HG02840 (cell line): ENCODE results near the gene ZNF860.
A peak's percentile ranks its signal among the peaks of the same experiment; 100 is the strongest.

Source experiments
- ATAC-seq: cut with Tn5 transposase; IDR thresholded peaks from one replicate; pipeline ENCODE4 v1.9.1; 2021; ENCODE audit warnings: mild to moderate bottlenecking, moderate library complexity, moderate number of reproducible peaks; ENCODE audit not compliant: unreplicated experiment, low FRiP score

Gene ZNF860

DNA sequence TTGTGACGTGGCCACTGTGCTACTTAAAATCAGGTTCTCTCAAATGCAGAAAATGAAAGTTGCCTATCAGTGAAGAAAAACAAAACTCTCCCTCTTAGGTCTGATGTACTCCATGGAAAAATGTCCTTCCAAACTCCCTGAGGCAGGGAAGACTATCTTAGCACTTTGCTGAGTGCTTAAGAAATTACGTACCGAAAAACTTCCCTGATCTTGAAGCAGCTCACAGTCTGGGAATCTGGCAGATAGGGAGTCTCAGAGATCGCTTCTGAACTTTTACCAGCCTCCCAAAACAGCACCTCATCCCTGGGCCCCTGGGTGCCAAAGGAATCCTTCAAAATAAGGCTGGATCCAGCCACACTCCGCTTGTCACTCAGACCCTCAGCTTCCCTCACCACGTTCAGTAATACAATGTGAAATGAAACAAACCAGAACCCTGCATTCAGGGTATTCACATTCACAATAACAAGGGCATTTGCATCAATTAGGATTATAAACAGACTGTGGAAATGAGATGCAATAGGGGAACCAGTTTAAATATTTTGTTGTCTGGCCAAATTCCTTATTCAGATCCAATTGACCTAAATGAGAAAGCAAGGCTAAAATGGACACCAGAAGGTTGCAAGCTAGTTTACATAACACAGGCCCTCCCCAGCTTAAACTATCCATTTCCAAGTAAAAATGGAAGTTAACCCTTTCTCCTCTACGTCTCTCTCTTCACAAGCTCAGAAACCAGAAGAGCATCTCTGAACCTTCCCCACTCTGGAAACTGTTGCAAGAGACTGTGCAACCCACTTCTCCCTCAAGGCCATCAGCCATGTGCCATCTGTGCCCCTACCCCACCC, 21.4 kb upstream of the ZNF860 start:
- ATAC-seq: no peak

- ATAC-seq: no peak
Measured at GRCh38 chr3:31960793-31961431, 20.6 kb upstream of the ZNF860 start.

- ATAC-seq: no peak
Measured at GRCh38 chr3:31962801-31963205, 18.7 kb upstream of the ZNF860 start.

- ATAC-seq: no peak
Measured at GRCh38 chr3:31966978-31967591, 14.5 kb upstream of the ZNF860 start.

GRCh38 chr3:31967592-31967991, 14.0 kb upstream of the ZNF860 start:
- ATAC-seq: no peak

DNA sequence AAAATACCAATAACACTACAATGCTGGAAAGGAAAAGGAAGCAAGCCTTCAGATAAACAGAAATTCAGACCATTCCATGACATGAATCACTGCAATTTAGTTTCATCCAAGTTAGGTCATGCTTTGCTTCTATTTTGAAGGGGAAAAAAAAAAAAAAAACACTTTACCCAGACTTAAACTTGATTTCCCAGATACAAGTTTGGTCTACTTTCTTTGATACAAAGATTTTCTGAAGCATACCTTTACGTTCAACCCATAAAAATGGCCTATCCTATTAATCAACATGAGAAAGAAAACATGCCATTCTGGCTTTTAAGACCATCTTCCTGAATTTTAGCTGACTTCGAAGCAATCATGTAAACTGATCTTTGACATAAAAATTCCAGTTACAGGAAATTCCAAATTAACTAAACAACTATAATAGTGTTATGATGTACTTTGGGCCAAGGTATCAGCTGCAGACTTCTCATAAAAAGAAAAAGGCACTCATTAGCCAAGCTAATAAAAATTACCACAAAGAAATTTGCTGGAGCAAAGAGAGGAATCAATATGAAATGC, 13.1 kb upstream of the ZNF860 start:
- no peak for ATAC-seq

DNA sequence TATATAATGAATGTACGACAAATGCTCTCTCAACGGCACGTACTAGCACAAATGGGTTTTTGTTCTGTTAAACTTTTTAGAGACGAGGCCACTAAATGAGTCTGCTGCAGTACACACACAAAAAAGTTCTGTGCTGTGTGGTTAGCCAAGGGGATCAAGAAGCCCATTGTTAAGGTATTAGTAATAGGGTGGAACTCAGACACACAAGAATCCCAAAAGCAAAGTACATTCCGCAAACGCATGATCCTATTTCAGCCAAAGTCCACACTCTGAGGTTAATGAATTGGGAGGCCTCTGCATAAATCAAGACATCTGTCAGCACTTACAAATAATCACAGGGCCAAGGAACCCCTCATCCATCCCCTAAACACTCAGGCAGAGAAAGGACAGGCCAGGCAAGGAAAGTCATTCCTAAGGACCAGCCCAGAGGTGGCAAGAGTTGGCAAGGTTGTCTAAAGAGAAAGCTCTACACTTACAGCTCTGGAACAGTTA, 12.6 kb upstream of the ZNF860 start:
- no peak for ATAC-seq

DNA sequence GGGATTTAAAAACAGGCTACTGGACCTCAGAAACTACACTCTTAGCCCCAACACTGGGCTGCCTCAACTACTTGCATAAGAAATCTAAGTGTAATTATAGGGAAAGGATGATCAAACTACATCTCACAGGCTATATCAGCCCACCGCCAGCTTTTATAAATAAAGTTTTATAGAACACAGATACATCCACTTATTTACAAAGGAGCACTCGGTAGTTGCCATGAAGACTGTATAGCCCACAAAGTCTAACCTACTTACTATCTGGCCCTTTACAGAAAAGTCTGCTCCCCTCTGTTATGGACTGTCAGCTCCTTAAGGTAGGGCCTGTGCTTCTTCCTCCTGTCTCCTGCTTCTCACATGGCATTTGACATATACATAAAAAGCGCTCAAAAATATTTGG, 9.9 kb upstream of the ZNF860 start:
- ATAC-seq: no peak

DNA sequence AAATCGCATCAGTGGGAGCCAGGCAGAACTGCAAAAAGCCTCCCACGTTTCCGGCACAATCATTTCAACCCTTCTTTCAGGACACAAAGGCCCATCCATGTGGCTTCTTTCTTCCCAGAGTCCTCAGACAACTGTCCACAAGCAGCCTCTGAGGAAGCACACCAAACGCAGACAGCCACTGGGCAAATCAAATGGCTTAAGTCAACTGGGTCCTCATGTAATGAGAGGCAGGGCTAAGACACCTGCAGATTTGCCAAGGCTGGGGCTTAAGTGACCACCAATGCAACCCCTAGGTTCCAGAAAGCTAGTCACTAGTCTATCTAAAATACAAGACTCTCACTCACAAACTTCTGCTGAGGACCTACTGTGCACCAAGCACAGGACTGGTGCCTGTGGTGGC, 8.5 kb upstream of the ZNF860 start:
- ATAC-seq: no peak

DNA sequence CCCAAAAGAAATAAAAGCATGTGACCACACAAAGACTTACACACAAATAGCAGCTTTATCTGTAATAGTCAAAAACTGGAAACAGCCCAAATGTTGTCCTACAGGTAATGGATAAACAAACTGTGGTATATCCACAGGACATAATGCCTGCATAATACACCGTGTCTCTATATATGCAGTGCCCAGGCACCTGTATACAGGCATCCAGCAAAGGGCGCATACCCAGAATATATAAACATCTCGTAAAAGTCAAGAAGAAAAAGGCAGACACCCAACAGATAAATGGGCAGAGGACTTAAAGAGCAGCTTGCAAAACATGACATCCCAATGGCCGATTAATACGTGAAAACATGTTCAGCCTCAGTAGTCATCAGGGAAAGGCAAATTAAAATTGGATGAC, 7.7 kb upstream of the ZNF860 start:
- ATAC-seq: no peak

DNA sequence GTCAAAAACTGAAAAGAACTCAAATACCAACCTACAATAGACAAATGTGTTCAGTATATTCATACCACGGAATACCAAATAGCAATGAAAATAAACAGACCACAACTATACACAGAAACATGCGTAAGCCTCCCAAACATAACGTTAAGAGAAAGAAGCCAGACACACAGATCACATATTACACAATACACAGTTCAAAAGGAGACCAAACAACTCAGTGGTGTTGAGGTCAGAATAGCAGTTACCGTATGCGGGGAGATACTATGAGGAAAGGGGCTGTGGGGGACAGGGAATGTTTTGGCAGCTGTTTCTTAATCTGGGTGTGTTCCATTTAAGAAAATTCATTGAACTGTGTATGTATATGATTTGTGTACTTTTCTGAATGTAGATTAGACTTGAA, 7.1 kb upstream of the ZNF860 start:
- no peak for ATAC-seq

GRCh38 chr3:31974964-31975363, 6.6 kb upstream of the ZNF860 start:
- ATAC-seq: no peak

GRCh38 chr3:31976302-31976701, 5.2 kb upstream of the ZNF860 start:
- no peak for ATAC-seq

GRCh38 chr3:31977736-31978135, 3.8 kb upstream of the ZNF860 start:
- ATAC-seq: no peak

DNA sequence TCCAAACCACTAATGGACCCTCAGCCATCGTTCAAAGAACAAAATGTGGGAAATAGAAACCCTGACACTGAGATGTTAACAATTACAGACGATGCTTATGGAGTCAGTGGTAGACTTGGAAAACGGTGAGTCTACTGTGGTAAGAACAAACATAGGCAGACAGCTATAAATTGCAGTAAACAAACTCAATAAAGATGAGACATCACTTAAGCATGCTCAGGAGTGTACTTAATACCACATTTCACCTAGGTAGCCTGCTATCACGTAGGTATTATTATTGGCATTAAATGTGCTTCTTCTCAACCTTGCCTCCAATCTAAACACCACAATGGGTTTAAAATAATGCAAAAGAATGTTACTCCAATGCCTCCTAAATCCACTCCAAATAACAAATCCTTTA, 3.0 kb upstream of the ZNF860 start:
- ATAC-seq: no peak

DNA sequence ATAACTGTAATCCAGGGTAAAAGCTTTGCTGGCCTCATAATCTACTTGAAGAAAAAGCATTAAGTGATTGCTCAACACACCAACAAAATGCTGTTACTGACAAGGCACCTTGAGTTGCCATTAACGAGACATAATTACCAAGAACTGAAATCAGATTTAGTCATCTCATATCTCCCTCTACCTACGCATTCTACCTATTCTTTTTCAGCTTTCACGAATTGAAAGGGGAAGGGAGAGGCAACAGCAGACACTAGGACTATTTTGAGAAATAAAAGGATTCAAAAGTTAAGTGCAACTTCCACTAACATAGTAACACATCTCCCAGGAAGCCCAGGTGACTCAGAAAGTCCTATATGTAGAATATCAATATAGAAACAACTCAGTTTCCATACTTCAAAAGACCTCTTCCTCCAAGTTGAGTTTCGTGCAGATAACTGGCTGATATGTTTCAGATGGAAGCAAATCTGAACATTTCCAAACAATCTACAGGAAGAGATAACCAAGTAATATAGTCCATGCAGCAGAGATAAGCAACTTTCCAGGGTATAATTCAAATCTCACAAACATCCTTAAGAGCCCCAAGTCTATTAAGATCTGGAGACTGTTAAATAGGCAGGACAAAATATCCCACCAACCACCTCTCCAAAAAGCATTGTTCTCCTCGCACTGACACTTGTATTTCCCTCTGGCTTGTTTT, 2.4 kb upstream of the ZNF860 start:
- peak; percentile 51 for ATAC-seq

- no peak for ATAC-seq
Measured at GRCh38 chr3:31980530-31981205, 882 bp upstream of the ZNF860 start.

GRCh38 chr3:31984321-31984720, 2.8 kb downstream of the ZNF860 start:
- no peak for ATAC-seq

GRCh38 chr3:31985831-31986230, 4.3 kb downstream of the ZNF860 start:
- no peak for ATAC-seq

GRCh38 chr3:31988271-31988670, 6.7 kb downstream of the ZNF860 start:
- no peak for ATAC-seq
